Upper lobe of left lung (tissue), 6 donors: ENCODE results near the gene HSPA4L. TPM values are rescaled to one million over a fixed set of nuclear protein-coding genes. Genes with fewer than 3 reads are reported as not detected.
A peak's percentile ranks its signal among the peaks of the same experiment; 100 is the strongest.

Experiments
- ATAC-seq, 2 donors: fragments of 200-7000 bp; cut with Tn5 transposase; one replicate each; pipeline ENCODE4 v1.9.1; 2022; ENCODE audit warnings: mild to moderate bottlenecking in 2 of 2, moderate library complexity in 2 of 2; ENCODE audit not compliant: low FRiP score in 2 of 2
- DNase-seq, 2 donors: peaks; one replicate each; pipeline ENCODE4 v3.0.0-alpha.2; 2019 to 2020
- H3K27ac ChIP-seq, 4 donors: fragments of 200-600 bp; sonication (generic); one replicate each; pipeline ENCODE4 v1.5.1; 2016 to 2019
- H3K27me3 ChIP-seq, 4 donors: fragments of 200-600 bp; sonication (generic); one replicate each; pipeline ENCODE4 v1.5.1; 2017 to 2019
- H3K36me3 ChIP-seq, 4 donors: fragments of 200-600 bp; sonication (generic); one replicate each; pipeline ENCODE4 v1.5.1; 2016 to 2019
- H3K4me1 ChIP-seq, 4 donors: fragments of 200-600 bp; sonication (generic); one replicate each; pipeline ENCODE4 v1.5.1; 2018 to 2019
- H3K4me3 ChIP-seq, 4 donors: fragments of 200-600 bp; sonication (generic); one replicate each; pipeline ENCODE4 v1.5.1; 2017 to 2019; ENCODE audit warnings: mild to moderate bottlenecking in 2 of 4, moderate library complexity in 1 of 4
- H3K9me3 ChIP-seq, 4 donors: fragments of 200-600 bp; sonication (generic); one replicate each; pipeline ENCODE4 v1.5.1; 2018 to 2019
- EP300 ChIP-seq, 4 donors: sonication (generic); formaldehyde crosslinking; IDR thresholded peaks; one replicate each; pipeline ENCODE4 v1.5.1; 2017; ENCODE audit warnings: antibody characterized with exemption in 4 of 4, control low read depth in 2 of 4
- POLR2A ChIP-seq, 4 donors: fragments of 450-650 bp; IDR thresholded peaks; one replicate each; pipeline ENCODE4 v1.5.1; 2016 to 2017; ENCODE audit warnings: antibody characterized with exemption in 4 of 4, mild to moderate bottlenecking in 2 of 4
- POLR2AphosphoS5 ChIP-seq, 2 donors: sonication (generic); formaldehyde crosslinking; IDR thresholded peaks; one replicate each; pipeline ENCODE4 v1.5.1; 2017; ENCODE audit warnings: antibody characterized with exemption in 2 of 2
- whole genome bisulfite sequencing, 2 donors: methylation state at CpG; one replicate each; pipeline ENCODE4 v1.1.5; 2017 to 2018; 5-methylcytosine and 5-hydroxymethylcytosine counted together
- total RNA-seq, 6 donors: library from RNA; depleted of rRNA in 4 of 6; stranded (reverse); fragments of >200 nt in 4 of 6; gene quantifications; one replicate each; pipeline versions ENCODE4 v1.1.0 to v1.2.1, GENCODE V29; 2016 to 2021
- TF ChIP-seq, protein P1 (sequence below), 6 experiments: fragments of 450-650 bp in 4 of 6; fragments of 200-600 bp in 2 of 6; sonication (generic) in 2 of 6; IDR thresholded peaks; one replicate each; pipeline ENCODE4 v1.5.1; 2016 to 2019; ENCODE audit warnings: antibody characterized with exemption in 6 of 6
- donor health status: DM: no; HTN: no; CAD: no; lungs with moderate emphysema.
- donor health status: DM: no; HTN: yes; CAD: no; lungs with severe emphysema.

HSPA4L gene
- total RNA-seq, 6 donors from 2014 or later, result 1.3 to 7.7 (median 2.5) TPM

DNA sequence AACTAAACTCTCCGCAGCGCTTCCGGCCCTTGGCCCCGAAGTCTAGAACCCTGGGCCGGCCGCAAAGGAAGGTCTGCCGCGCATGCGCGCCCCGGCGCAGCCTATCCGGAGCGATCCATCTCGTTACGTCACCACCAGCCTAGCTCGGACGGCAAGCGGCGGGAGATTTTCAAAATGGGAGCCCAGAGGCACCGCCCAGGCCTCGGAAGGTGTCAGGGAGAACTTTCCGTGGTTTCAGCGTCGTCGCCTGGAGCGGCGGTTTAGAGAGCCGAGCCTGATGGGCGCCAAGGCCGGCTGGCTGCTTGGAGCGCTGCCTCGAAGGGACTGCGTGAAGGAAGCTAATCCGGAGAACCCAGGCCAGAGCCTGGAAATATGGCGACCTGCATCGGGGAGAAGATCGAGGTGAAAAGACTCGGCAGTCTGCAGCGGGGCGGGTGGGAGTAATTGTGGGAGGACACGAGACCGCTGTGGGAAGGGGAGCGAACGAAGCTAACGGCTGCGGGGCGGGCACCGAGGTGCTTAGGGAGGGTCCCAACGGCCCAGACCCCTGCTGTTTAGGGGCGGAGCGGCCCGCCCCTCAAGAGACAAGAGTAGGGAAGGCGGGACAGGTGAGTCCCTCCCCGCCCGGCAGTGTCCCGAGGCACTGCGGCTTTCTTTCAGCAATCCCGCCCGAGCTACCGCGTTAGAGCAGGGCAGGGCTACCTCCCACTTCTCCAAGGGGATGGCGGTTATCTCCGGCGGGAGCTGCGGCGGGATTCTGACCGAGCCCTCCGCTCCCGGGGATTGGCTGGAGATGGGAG is 98.8 kb downstream of the HSPA4L start, which contains the start of gene PLK4:
Gene PLK4, plus strand, starts transcription at position 131 of the 800 bp plus-strand sequence. Its CDS starts 242 bp downstream, at position 373.
- Histone ChIP-seq H3K4me1 (peaks cover 8 to 13% (median 11%) of the 10 kb centered on the region in 4 donors), H3K36me3 (no peaks in the 10 kb centered on the region), H3K27ac (peak within 1 kb of the TSS; percentile 78 to 85 (median 82)), H3K9me3 (no peaks in the 10 kb centered on the region), H3K4me3 (peak within 1 kb of the TSS; percentile 73 to 89 (median 81)), H3K27me3 (no peaks in the 10 kb centered on the region)
- ATAC-seq (peak; percentile 98 to 99), DNase-seq (peak; percentile 96 to 99)
- no peak for TF ChIP-seq EP300 (IDR thresholded peaks at IDR 0.05)
- TF ChIP-seq POLR2AphosphoS5 (IDR thresholded peaks at IDR 0.05), result peak; percentile 31 to 71
- TF ChIP-seq, protein P1, sequence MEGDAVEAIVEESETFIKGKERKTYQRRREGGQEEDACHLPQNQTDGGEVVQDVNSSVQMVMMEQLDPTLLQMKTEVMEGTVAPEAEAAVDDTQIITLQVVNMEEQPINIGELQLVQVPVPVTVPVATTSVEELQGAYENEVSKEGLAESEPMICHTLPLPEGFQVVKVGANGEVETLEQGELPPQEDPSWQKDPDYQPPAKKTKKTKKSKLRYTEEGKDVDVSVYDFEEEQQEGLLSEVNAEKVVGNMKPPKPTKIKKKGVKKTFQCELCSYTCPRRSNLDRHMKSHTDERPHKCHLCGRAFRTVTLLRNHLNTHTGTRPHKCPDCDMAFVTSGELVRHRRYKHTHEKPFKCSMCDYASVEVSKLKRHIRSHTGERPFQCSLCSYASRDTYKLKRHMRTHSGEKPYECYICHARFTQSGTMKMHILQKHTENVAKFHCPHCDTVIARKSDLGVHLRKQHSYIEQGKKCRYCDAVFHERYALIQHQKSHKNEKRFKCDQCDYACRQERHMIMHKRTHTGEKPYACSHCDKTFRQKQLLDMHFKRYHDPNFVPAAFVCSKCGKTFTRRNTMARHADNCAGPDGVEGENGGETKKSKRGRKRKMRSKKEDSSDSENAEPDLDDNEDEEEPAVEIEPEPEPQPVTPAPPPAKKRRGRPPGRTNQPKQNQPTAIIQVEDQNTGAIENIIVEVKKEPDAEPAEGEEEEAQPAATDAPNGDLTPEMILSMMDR (IDR thresholded peaks at IDR 0.05), result no peak
- TF ChIP-seq POLR2A (IDR thresholded peaks at IDR 0.05), result peak in 2 of 4 donors; percentile 58 to 78
- WGBS, 2 donors, result 0 to 1% methylated on average over 47 to 56 of the region's 70 CpGs

DNA sequence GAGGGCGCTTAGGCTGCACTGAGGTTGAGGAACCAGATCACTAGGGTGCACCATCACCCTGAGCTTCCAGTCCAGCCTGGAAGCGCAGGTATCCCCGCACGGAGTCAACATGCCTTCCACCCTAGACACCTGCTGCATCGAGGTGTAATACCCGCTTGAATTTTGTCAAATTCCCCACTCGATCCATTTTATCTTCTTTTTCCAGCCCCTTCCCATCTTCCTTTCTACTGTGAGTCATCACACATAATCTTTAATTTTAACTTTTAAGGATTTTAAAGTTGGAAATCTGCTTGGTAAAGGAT is 99.4 kb downstream of the HSPA4L start:
- Histone ChIP-seq H3K27ac (peak overlapping the region in 1 of 4 donors; percentile 85), H3K27me3 (no peaks in the 10 kb centered on the region), H3K36me3 (no peaks in the 10 kb centered on the region), H3K9me3 (no peaks in the 10 kb centered on the region), H3K4me3 (peak overlapping the region; percentile 73 to 89 (median 81)), H3K4me1 (peaks cover 8 to 13% (median 10%) of the 10 kb centered on the region in 4 donors)
- ATAC-seq, result peak in 1 of 2 donors; percentile 66
- DNase-seq, result no peak
- WGBS, 2 donors, result 1% methylated on average over 7 of the region's 7 CpGs
- TF ChIP-seq, protein P1 (IDR thresholded peaks at IDR 0.05), result no peak
- TF ChIP-seq POLR2AphosphoS5 (IDR thresholded peaks at IDR 0.05), result no peak
- TF ChIP-seq POLR2A (IDR thresholded peaks at IDR 0.05), result no peak
- TF ChIP-seq EP300 (IDR thresholded peaks at IDR 0.05), result no peak

DNA sequence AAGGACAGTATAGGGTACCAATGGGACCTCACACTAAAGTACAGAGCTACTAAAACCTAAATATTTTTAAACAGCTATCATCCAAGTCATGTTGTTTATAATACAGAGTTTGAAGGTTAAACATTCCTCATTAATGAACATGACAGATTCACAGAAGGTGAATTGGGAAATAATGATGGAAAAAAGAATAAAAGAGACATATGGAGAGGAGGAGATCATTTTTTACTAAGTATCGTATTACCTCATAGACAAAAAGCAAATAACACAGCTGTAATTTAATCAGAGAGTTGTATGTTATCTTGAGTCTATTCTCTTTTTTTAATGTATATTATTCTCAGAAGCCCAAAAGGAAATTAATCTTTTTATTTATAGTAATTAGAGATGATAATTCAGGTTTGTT is 106.4 kb downstream of the HSPA4L start:
- TF ChIP-seq POLR2A (IDR thresholded peaks at IDR 0.05), result no peak
- TF ChIP-seq POLR2AphosphoS5 (IDR thresholded peaks at IDR 0.05), result no peak
- no peaks in the 10 kb centered on the region for H3K36me3 ChIP-seq
- H3K4me1 ChIP-seq, result no peaks in the 10 kb centered on the region
- no peaks in the 10 kb centered on the region for H3K27me3 ChIP-seq
- H3K4me3 ChIP-seq, result no peak overlapping the region
- H3K9me3 ChIP-seq, result no peaks in the 10 kb centered on the region
- 97 to 100% methylated on average over 1 of the region's 1 CpG for WGBS, 2 donors
- H3K27ac ChIP-seq, result no peak overlapping the region
- DNase-seq (no peak), ATAC-seq (no peak)

DNA sequence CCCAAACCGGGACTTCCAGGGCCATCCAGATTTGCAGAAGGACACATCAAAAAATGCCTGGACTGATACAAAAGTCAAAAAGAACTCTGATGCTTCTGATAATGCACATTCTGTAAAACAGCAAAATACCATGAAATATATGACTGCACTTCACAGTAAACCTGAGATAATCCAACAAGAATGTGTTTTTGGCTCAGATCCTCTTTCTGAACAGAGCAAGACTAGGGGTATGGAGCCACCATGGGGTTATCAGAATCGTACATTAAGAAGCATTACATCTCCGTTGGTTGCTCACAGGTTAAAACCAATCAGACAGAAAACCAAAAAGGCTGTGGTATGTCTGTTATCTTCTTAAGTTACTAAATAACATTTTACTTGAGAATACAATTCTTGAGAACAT is 107.8 kb downstream of the HSPA4L start:
- H3K9me3 ChIP-seq, result no peaks in the 10 kb centered on the region
- H3K4me3 ChIP-seq, result no peak overlapping the region
- no peak for ATAC-seq
- H3K4me1 ChIP-seq, result no peaks in the 10 kb centered on the region
- H3K27ac ChIP-seq, result no peak overlapping the region
- 89 to 90% methylated on average over 3 of the region's 3 CpGs for WGBS, 2 donors
- TF ChIP-seq POLR2AphosphoS5 (IDR thresholded peaks at IDR 0.05), result no peak
- no peak for TF ChIP-seq EP300 (IDR thresholded peaks at IDR 0.05)
- TF ChIP-seq, protein P1 (IDR thresholded peaks at IDR 0.05), result no peak
- no peak for TF ChIP-seq POLR2A (IDR thresholded peaks at IDR 0.05)
- H3K36me3 ChIP-seq, result no peaks in the 10 kb centered on the region
- no peaks in the 10 kb centered on the region for H3K27me3 ChIP-seq
- no peak for DNase-seq

Other genes with a start within 250 kb of the HSPA4L start
- gene INTU, start 149.4 kb upstream of the HSPA4L start, total RNA-seq, result 10 to 100 TPM in 3 of 6 donors, 1 to 10 TPM in 3; 5.1 to 16.8 (median 9.9) TPM
- gene SLC25A31, start 51.9 kb upstream of the HSPA4L start, total RNA-seq, result not detected
- 1 to 10 TPM; 1.3 to 5.2 (median 2.0) TPM for gene PLK4, start 98.6 kb downstream of the HSPA4L start, total RNA-seq
- 10 to 100 TPM; 16.1 to 46.1 (median 23.8) TPM for gene MFSD8, start 182.9 kb downstream of the HSPA4L start, total RNA-seq
- gene ABHD18, start 183.1 kb downstream of the HSPA4L start, total RNA-seq, result 10 to 100 TPM in 4 of 6 donors, 1 to 10 TPM in 2; 9.3 to 30.4 (median 12.0) TPM